ENCODE measurements around the gene ARL15.

The ARL15 gene

GRCh38 chr5:54135042-54135441, 175.3 kb downstream of the ARL15 start:
- Histone ChIP-seq H3K36me3 (ENCODE audit: insufficient read depth, low read length) (no peaks in the 10 kb centered on the region), H2AFZ (ENCODE audit: low read length) (no peak overlapping the region), H3K9me3 (ENCODE audit: insufficient read depth, low read depth, low read length) (no peaks in the 10 kb centered on the region), H3K9me2 (replicated peaks; ENCODE audit: low read depth, low read length) (no peaks in the 10 kb centered on the region), H3K4me2 (ENCODE audit: low read depth, low read length, poor library complexity, severe bottlenecking) (no peak overlapping the region), H3K27me3 (ENCODE audit: insufficient read depth, low read length, poor library complexity, severe bottlenecking) (no peaks in the 10 kb centered on the region), H4K20me1 (ENCODE audit: insufficient read depth, low read length, poor library complexity, severe bottlenecking) (no peaks in the 10 kb centered on the region), H3K4me1 (ENCODE audit: insufficient read depth, low read length, poor library complexity, severe bottlenecking) (peaks cover 3% of the 10 kb centered on the region), H3K4me3 (ENCODE audit: low read length, poor library complexity, severe bottlenecking) (no peak overlapping the region), H3K9ac (ENCODE audit: low read depth, low read length, poor library complexity, severe bottlenecking) (no peak overlapping the region), H3F3A (ENCODE audit: low read depth) (no peaks in the 10 kb centered on the region), H3K79me2 (ENCODE audit: insufficient read depth, low read length) (no peaks in the 10 kb centered on the region)
- TF ChIP-seq, protein P1, sequence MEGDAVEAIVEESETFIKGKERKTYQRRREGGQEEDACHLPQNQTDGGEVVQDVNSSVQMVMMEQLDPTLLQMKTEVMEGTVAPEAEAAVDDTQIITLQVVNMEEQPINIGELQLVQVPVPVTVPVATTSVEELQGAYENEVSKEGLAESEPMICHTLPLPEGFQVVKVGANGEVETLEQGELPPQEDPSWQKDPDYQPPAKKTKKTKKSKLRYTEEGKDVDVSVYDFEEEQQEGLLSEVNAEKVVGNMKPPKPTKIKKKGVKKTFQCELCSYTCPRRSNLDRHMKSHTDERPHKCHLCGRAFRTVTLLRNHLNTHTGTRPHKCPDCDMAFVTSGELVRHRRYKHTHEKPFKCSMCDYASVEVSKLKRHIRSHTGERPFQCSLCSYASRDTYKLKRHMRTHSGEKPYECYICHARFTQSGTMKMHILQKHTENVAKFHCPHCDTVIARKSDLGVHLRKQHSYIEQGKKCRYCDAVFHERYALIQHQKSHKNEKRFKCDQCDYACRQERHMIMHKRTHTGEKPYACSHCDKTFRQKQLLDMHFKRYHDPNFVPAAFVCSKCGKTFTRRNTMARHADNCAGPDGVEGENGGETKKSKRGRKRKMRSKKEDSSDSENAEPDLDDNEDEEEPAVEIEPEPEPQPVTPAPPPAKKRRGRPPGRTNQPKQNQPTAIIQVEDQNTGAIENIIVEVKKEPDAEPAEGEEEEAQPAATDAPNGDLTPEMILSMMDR (conservative IDR thresholded peaks at IDR 0.05; ENCODE audit: low read length): no peak
- TF ChIP-seq EZH2phosphoT487 (IDR thresholded peaks at IDR 0.05; ENCODE audit: borderline replicate concordance): no peak

DNA sequence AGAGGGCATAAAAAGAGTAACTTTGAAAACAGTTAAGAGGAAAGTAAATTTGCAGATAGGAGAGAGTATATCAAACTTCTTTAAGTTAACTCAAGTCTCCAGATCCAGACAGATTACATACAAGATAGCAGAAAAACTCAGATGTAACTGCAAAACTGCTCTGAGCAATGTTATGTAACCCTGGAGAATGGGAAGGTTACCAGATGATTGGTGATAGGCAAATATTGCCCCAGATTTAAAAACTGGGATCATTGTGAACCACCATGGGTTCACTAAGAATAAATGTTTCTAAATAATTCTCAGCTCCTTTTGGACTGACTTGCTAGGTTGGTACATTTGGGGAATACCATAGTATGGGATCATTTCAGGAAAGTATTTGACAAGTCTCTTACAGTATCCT, 176.5 kb downstream of the ARL15 start:
- H3K4me1 ChIP-seq (ENCODE audit: insufficient read depth, low read length, poor library complexity, severe bottlenecking): peaks cover 3% of the 10 kb centered on the region
- H3K79me2 ChIP-seq (ENCODE audit: insufficient read depth, low read length): no peaks in the 10 kb centered on the region

DNA sequence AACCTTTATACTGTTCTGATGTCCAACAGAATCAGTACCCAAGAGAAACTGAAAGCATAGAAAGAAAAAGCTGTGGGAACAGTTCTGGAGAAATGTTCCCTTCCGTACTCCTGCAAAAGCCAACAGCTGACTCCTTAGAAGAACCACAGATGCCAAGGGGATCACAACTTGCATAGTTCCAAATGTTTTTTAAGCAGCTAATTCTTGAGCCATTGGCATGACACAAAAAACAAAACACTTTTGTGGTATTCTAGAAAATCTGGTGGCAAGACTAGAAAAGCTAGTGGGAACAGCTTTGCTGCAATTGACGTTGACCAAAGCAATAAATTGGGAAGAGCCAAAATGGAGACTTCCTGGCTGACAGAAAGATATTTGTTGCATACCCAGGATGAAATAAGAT, 189.9 kb downstream of the ARL15 start:
- Histone ChIP-seq H3K27me3 (ENCODE audit: insufficient read depth, low read length, poor library complexity, severe bottlenecking) (no peaks in the 10 kb centered on the region), H3K36me3 (ENCODE audit: insufficient read depth, low read length) (no peaks in the 10 kb centered on the region), H3K9ac (ENCODE audit: low read depth, low read length, poor library complexity, severe bottlenecking) (no peak overlapping the region), H3K4me3 (ENCODE audit: low read length, poor library complexity, severe bottlenecking) (no peak overlapping the region), H3K4me2 (ENCODE audit: low read depth, low read length, poor library complexity, severe bottlenecking) (no peak overlapping the region), H3K4me1 (ENCODE audit: insufficient read depth, low read length, poor library complexity, severe bottlenecking) (no peaks in the 10 kb centered on the region), H3K79me2 (ENCODE audit: insufficient read depth, low read length) (no peaks in the 10 kb centered on the region), H3K9me3 (ENCODE audit: insufficient read depth, low read depth, low read length) (no peaks in the 10 kb centered on the region), H2AFZ (ENCODE audit: low read length) (no peak overlapping the region), H4K20me1 (ENCODE audit: insufficient read depth, low read length, poor library complexity, severe bottlenecking) (no peaks in the 10 kb centered on the region), H3F3A (ENCODE audit: low read depth) (no peaks in the 10 kb centered on the region), H3K9me2 (replicated peaks; ENCODE audit: low read depth, low read length) (no peaks in the 10 kb centered on the region)
- no peak for TF ChIP-seq EZH2phosphoT487 (IDR thresholded peaks at IDR 0.05; ENCODE audit: borderline replicate concordance)
- TF ChIP-seq, protein P1 (conservative IDR thresholded peaks at IDR 0.05; ENCODE audit: low read length): no peak

More for the DNA sequence above, 176.5 kb downstream of the ARL15 start:
- Histone ChIP-seq H3K9me2 (replicated peaks; ENCODE audit: low read depth, low read length) (no peaks in the 10 kb centered on the region), H3K4me3 (ENCODE audit: low read length, poor library complexity, severe bottlenecking) (no peak overlapping the region), H3K9me3 (ENCODE audit: insufficient read depth, low read depth, low read length) (no peaks in the 10 kb centered on the region), H3K9ac (ENCODE audit: low read depth, low read length, poor library complexity, severe bottlenecking) (no peak overlapping the region), H2AFZ (ENCODE audit: low read length) (no peak overlapping the region), H3K27me3 (ENCODE audit: insufficient read depth, low read length, poor library complexity, severe bottlenecking) (no peaks in the 10 kb centered on the region), H4K20me1 (ENCODE audit: insufficient read depth, low read length, poor library complexity, severe bottlenecking) (no peaks in the 10 kb centered on the region), H3F3A (ENCODE audit: low read depth) (no peaks in the 10 kb centered on the region), H3K4me2 (ENCODE audit: low read depth, low read length, poor library complexity, severe bottlenecking) (no peak overlapping the region), H3K36me3 (ENCODE audit: insufficient read depth, low read length) (no peaks in the 10 kb centered on the region)
- no peak for TF ChIP-seq EZH2phosphoT487 (IDR thresholded peaks at IDR 0.05; ENCODE audit: borderline replicate concordance)
- TF ChIP-seq, protein P1 (conservative IDR thresholded peaks at IDR 0.05; ENCODE audit: low read length): no peak

Data from Loucy (cell line).